Measurements from ENCODE around the gene ABCC1.

The ABCC1 gene

GRCh38 chr16:15950161-15950854 is 892 bp downstream of the ABCC1 start:
- peak overlapping the region; percentile 91 for H3K9ac ChIP-seq (ENCODE audit: low read length)
- H3K27ac ChIP-seq (ENCODE audit: low read depth, low read length), result peak overlapping the region; percentile 60
- H3K4me2 ChIP-seq (ENCODE audit: low read depth, low read length, poor library complexity, severe bottlenecking), result peak overlapping the region; percentile 73
- no peaks in the 10 kb centered on the region; the same call in 1 of the 2 replicates for H3F3A ChIP-seq (ENCODE audit: insufficient read depth)
- no peaks in the 10 kb centered on the region for H3K27me3 ChIP-seq (ENCODE audit: low read length)
- H4K20me1 ChIP-seq (ENCODE audit: low read depth, low read length), result no peaks in the 10 kb centered on the region; the same call in 1 of the 2 replicates
- peak overlapping the region; percentile 86 for H3K4me3 ChIP-seq (ENCODE audit: insufficient read depth, low read length, poor library complexity, severe bottlenecking)
- H3K79me2 ChIP-seq (ENCODE audit: insufficient read depth, low read length), result peaks cover 57% of the 10 kb centered on the region
- H3K36me3 ChIP-seq (ENCODE audit: low read length), result no peaks in the 10 kb centered on the region
- TF ChIP-seq EZH2phosphoT487 (conservative IDR thresholded peaks at IDR 0.05; ENCODE audit: low read length), result no peak
- TF ChIP-seq, protein P1, sequence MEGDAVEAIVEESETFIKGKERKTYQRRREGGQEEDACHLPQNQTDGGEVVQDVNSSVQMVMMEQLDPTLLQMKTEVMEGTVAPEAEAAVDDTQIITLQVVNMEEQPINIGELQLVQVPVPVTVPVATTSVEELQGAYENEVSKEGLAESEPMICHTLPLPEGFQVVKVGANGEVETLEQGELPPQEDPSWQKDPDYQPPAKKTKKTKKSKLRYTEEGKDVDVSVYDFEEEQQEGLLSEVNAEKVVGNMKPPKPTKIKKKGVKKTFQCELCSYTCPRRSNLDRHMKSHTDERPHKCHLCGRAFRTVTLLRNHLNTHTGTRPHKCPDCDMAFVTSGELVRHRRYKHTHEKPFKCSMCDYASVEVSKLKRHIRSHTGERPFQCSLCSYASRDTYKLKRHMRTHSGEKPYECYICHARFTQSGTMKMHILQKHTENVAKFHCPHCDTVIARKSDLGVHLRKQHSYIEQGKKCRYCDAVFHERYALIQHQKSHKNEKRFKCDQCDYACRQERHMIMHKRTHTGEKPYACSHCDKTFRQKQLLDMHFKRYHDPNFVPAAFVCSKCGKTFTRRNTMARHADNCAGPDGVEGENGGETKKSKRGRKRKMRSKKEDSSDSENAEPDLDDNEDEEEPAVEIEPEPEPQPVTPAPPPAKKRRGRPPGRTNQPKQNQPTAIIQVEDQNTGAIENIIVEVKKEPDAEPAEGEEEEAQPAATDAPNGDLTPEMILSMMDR (IDR thresholded peaks at IDR 0.05; ENCODE audit: insufficient read depth, low read length, poor library complexity, severe bottlenecking), result no peak
- H2AFZ ChIP-seq (ENCODE audit: low read depth, low read length, severe bottlenecking), result peak overlapping the region; percentile 72
- H3K9me3 ChIP-seq (ENCODE audit: insufficient read depth, low read length), result no peaks in the 10 kb centered on the region
- H3K9me2 ChIP-seq (replicated peaks; ENCODE audit: insufficient read depth, low read length), result no peaks in the 10 kb centered on the region

- peaks cover 62% of the 10 kb centered on the region for H3K79me2 ChIP-seq (ENCODE audit: insufficient read depth, low read length)
- no peak for TF ChIP-seq EZH2phosphoT487 (conservative IDR thresholded peaks at IDR 0.05; ENCODE audit: low read length)
- TF ChIP-seq, protein P1 (IDR thresholded peaks at IDR 0.05; ENCODE audit: insufficient read depth, low read length, poor library complexity, severe bottlenecking), result no peak
- H3K4me3 ChIP-seq (ENCODE audit: insufficient read depth, low read length, poor library complexity, severe bottlenecking), result peak overlapping the region; percentile 86
- H3F3A ChIP-seq (ENCODE audit: insufficient read depth), result no peaks in the 10 kb centered on the region; the same call in 1 of the 2 replicates
- H2AFZ ChIP-seq (ENCODE audit: low read depth, low read length, severe bottlenecking), result no peak overlapping the region
- no peaks in the 10 kb centered on the region for H3K27me3 ChIP-seq (ENCODE audit: low read length)
- H4K20me1 ChIP-seq (ENCODE audit: low read depth, low read length), result no peaks in the 10 kb centered on the region; the same call in 1 of the 2 replicates
- no peaks in the 10 kb centered on the region for H3K9me2 ChIP-seq (replicated peaks; ENCODE audit: insufficient read depth, low read length)
- H3K4me2 ChIP-seq (ENCODE audit: low read depth, low read length, poor library complexity, severe bottlenecking), result peak overlapping the region; percentile 73
- H3K36me3 ChIP-seq (ENCODE audit: low read length), result no peaks in the 10 kb centered on the region
- peak overlapping the region; percentile 60 for H3K27ac ChIP-seq (ENCODE audit: low read depth, low read length)
- no peaks in the 10 kb centered on the region for H3K9me3 ChIP-seq (ENCODE audit: insufficient read depth, low read length)
- peak overlapping the region; percentile 91 for H3K9ac ChIP-seq (ENCODE audit: low read length)
Measured at GRCh38 chr16:15950869-15951268, 1.5 kb downstream of the ABCC1 start.

- no peaks in the 10 kb centered on the region for H3K36me3 ChIP-seq (ENCODE audit: low read length)
- H3K9ac ChIP-seq (ENCODE audit: low read length), result no peak overlapping the region
- no peaks in the 10 kb centered on the region; the same call in 1 of the 2 replicates for H4K20me1 ChIP-seq (ENCODE audit: low read depth, low read length)
- H3K79me2 ChIP-seq (ENCODE audit: insufficient read depth, low read length), result peaks cover 72% of the 10 kb centered on the region
- no peaks in the 10 kb centered on the region; the same call in 1 of the 2 replicates for H3F3A ChIP-seq (ENCODE audit: insufficient read depth)
- H3K27ac ChIP-seq (ENCODE audit: low read depth, low read length), result no peak overlapping the region
- H2AFZ ChIP-seq (ENCODE audit: low read depth, low read length, severe bottlenecking), result no peak overlapping the region
- no peaks in the 10 kb centered on the region for H3K9me3 ChIP-seq (ENCODE audit: insufficient read depth, low read length)
- no peak overlapping the region for H3K4me3 ChIP-seq (ENCODE audit: insufficient read depth, low read length, poor library complexity, severe bottlenecking)
- no peaks in the 10 kb centered on the region for H3K27me3 ChIP-seq (ENCODE audit: low read length)
- TF ChIP-seq, protein P1 (IDR thresholded peaks at IDR 0.05; ENCODE audit: insufficient read depth, low read length, poor library complexity, severe bottlenecking), result no peak
- TF ChIP-seq EZH2phosphoT487 (conservative IDR thresholded peaks at IDR 0.05; ENCODE audit: low read length), result no peak
- peak overlapping the region; percentile 73 for H3K4me2 ChIP-seq (ENCODE audit: low read depth, low read length, poor library complexity, severe bottlenecking)
- H3K9me2 ChIP-seq (replicated peaks; ENCODE audit: insufficient read depth, low read length), result no peaks in the 10 kb centered on the region
Measured at GRCh38 chr16:15951852-15952251, 2.4 kb downstream of the ABCC1 start.

All from SU-DHL-6 (cell line).